GM19023 (cell line): Measurements from ENCODE around the gene RCBTB2.
A peak's percentile ranks its signal among the peaks of the same experiment; 100 is the strongest.
"Not testable (repeated sequence)": the region's sequence is repeated elsewhere in the genome, so short reads cannot be mapped to it uniquely, and the experiment has no call there.

Source experiments
- ATAC-seq: cut with Tn5 transposase; IDR thresholded peaks from one replicate; pipeline ENCODE4 v1.9.1; 2021; ENCODE audit warnings: mild to moderate bottlenecking, moderate library complexity; ENCODE audit not compliant: unreplicated experiment

The RCBTB2 gene

DNA sequence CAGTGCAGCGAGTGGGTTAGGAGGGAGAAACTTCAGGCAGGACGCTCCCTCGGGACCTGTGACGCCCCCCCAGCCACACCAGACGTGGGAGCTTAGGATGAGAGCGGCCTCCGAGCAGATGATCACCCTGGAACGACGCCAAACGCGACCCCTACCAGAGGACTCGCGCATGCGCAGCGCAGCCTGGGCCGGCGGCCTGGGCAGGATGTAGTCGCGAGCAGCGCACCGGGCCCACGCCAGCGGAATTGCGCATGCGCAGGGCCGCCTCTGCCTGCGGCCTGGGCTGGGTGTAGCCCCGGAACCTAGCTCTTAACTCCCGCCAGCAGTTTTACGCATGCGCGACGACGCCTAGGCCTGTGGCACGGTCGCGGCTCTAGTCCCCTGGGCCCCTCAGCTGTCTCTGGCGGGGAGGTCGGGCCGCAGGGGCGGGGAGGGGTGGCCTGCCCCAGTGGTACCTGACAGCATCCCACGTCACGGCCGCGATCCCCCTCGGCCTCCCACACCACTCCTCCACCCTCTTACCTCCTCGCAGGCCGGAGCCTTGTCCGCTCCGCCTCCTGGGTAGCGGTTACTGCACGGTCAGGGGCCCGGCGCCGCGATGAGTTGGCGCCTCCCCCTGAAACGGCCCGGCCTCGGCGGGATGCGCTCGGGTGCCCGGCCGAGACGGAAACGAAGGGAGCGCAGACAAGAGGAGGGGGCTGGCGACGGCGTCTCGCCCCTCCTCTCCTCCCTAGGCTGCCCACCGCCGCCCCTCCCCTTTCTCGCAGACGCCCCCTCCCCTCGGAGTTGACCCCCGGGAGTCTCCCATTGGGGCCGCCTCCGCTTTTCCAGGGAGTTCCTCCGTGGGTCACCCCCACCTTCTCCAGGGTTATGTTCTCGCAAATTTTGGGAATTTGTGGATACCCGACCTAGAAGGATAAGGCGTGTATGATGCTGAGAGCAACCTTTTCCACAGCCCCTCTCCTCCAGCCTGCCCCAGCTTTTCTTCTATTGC lies at the start of gene RCBTB2:
Gene RCBTB2, minus strand, starts transcription at position 575 of the 994 bp plus-strand sequence. CDS start 11,141 bp downstream, outside the sequence.
- ATAC-seq: peak; percentile 86

DNA sequence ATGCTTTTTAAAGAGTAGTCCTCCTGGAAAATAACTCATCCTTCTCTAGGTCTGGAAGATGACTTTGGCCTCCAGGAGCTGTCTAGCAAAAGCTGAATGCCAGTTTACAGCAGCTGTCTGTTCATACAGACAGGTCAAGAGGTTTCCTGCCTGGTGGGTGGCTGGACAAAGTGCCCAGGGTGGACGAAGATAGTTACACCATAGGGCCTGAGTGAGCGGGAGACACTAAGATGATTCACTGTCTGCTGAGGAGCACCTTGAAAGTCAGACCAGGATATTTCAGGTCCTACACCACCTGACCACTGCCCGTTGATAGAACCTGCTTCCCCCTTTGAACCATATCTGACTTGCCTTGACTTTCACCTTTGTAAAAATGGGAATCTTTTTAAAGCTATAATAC lies 49.2 kb upstream of the RCBTB2 start:
- no peak for ATAC-seq

- no peak for ATAC-seq
These were observed 48.0 kb upstream of the RCBTB2 start for GRCh38 chr13:48580896-48581295.

DNA sequence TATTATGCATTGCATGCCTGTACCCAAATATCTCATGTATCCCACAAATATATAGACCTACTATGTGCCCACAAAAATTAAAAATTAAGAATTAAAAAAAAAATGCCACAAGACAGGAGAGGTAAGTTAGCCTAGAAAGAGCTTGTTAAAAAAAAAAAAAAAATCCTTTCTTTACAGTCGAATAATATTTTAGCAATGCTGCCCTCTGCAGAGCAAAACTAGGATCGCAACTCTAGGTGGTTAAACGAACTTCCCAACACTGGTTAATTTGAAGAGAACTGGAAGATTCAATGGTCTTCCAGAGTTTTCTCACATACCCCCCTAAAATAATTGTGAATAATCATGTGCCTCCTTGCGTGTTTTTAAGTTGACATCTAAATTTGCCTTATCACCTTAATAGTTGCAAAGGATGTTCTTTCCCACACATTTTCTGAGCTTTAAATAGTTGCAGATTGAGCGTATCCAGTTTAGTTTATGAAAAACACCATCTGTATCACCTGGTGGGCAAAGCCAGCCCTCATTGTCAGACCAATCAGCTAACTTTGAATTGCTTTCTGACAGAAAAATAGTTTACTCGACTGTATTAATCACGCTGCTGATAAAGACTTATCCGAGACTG lies 47.4 kb upstream of the RCBTB2 start:
- no peak for ATAC-seq

GRCh38 chr13:48579919-48580180 lies 47.0 kb upstream of the RCBTB2 start:
- ATAC-seq: not testable (repeated sequence)

GRCh38 chr13:48579165-48579918 lies 46.5 kb upstream of the RCBTB2 start:
- peak; percentile 86 for ATAC-seq

GRCh38 chr13:48578516-48579164 lies 45.8 kb upstream of the RCBTB2 start:
- peak; percentile 67 for ATAC-seq

- ATAC-seq: no peak
These were observed 43.6 kb upstream of the RCBTB2 start for GRCh38 chr13:48576448-48577010.

- no peak for ATAC-seq
These were observed 42.2 kb upstream of the RCBTB2 start for GRCh38 chr13:48575031-48575430.

- no peak for ATAC-seq
These were observed 41.3 kb upstream of the RCBTB2 start for GRCh38 chr13:48574041-48574796.

DNA sequence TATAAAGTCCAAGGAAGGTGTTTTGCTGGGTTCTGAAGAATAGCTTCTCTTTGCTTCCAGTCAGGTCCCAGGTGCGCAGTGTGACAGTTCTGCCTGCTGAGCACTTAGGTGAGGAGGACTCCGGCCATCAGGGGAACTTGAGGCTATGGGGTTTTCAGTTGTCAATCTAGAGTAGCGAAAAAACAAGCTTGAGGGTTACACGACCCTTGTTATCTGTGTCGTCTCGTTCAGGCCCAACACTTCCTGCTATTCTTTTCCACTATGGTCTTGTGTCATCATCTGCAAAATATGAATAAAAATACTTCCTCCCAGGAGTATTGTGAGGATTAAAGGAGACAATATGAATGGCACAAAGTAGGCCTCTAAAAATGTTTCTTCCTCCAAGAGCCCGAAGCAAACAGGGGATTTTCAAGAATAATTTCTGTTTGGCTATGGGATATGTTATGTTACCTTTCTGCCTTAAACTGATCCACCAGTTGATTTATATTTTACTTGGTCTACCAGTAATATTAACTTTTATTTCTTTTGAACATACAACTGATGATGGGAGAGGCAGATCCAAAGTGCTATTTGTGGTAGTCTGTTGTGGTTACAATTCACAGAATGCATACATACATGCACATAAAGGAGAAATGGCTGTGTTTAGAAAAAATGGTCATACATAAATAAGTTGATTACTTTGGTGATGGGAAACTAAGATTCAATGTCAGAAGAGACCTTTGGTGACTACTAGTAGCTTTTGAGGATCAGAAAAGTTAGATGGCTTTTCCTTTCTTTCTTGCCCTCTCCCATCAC lies 40.5 kb upstream of the RCBTB2 start:
- no peak for ATAC-seq

- no peak for ATAC-seq
These were observed 38.4 kb upstream of the RCBTB2 start for GRCh38 chr13:48571126-48571913.

DNA sequence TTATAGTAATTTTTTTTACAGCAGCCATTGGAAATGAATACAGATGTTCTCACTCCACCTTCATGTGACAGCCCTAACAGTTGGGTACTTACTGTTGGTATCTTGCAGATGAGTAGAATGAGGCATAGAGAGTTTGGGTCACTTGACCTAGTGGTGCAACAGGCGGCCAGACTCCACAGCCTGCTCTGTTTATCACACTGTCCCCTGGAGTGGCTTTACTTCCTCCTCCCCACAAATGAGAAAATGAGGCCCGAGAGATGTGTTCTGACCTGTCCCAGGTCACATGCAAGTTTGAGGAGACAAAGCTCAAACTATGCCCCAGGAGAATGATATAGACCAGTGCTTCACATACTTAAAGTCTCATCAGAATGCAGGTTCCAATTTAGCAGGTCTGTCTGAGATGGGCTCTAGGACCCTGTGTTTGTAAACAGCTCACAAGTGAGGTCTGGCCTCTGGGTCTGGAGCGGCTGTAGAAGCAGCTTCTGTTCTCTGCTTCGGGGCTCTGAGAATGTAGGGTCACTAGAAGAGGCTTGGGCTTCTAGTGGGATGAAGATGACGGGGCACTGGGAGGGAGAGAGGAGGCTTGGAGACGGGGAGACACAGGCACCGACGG lies 37.4 kb upstream of the RCBTB2 start:
- ATAC-seq: peak; percentile 49

DNA sequence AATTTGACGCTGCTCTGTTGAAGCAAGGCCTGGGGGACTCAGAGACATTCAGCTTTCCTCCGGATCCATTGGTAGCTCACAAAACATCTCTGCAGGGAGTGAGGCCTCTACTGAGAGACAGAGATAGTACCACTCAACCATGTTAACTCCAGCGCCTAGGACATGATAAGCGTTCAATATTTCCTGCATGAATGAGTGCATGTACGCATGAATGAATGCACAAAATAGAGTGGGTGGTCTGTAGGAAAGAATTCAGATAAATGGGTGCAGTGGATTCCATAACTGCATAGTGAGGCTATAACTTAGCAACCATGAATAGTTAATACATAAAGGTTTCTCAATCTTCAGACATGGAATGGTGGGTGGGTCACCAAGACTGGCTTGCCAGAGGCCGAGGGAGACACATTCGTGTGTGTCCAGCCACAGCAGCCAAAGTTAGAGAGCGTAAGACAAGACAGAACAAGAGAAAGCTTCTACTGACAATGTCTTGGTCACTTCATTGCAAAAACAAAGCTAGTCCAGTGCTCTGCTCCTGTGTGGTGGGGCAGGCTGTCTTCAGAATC lies 36.3 kb upstream of the RCBTB2 start:
- no peak for ATAC-seq

DNA sequence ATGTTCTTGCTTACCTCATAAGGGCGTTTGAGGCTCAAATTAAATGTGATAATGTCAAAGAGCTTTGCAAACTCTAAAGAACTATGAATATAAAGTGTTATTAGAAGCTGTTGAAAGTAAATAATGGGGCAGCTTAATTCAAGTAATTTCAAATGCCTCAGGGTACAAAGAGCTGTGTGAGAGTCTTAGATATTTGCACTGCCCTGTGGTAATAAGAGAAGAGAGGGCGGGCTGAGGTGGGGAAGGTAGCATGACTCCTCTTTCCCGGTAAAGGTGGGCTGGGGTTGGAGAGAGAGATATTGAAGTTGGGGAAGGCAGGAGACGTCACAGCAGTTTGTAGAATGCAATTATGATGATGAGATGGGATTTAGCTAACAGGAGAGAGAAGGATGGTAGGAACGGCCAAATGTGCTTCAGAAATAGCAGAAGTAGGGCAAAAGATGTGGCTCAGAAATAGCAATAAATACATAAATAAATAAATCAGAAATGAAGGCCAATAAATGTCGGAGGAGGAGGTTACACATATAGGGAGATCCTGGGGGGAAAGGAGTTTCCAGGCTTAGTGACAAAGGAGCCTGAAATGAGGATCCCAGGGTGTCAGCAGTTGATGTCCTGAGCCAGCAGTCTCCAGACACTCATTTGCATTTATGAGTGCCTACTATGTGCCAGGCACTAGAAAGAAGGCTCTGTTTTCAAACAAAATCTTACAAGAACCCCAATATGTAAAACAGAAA lies 35.7 kb upstream of the RCBTB2 start:
- ATAC-seq: no peak

- ATAC-seq: no peak
These were observed 34.9 kb upstream of the RCBTB2 start for GRCh38 chr13:48567515-48568369.
